Pancreas (tissue), 10 donors: ENCODE results near the gene VPS13D. TPM values are rescaled to one million over a fixed set of nuclear protein-coding genes. Genes with fewer than 3 reads are reported as not detected.
A peak's percentile ranks its signal among the peaks of the same experiment; 100 is the strongest.

ENCODE experiments used
- ATAC-seq, 4 donors: fragments of 200-7000 bp; cut with Tn5 transposase; one replicate each; pipeline versions ENCODE4 v1.8.0 to v1.9.1; 2020; ENCODE audit warnings: mild to moderate bottlenecking in 4 of 4, moderate library complexity in 4 of 4
- DNase-seq, 6 donors: peaks; one replicate each; pipeline ENCODE4 v3.0.0-alpha.2; 2020
- FAIRE-seq: peaks from 2 replicates; lab custom pipeline; 2012; peaks lifted over from hg19 to GRCh38; lab: Jason Lieb, UNC
- H3K27ac ChIP-seq, 4 donors: fragments of 200-600 bp; sonication (generic); 1 replicate in 3 of 4; 2 replicates in 1 of 4; pipeline versions ENCODE4 v1.5.0 to v1.8.0; 2020
- H3K27me3 ChIP-seq, 4 donors: fragments of 200-600 bp; one replicate each; pipeline ENCODE4 v1.8.0; 2021
- H3K36me3 ChIP-seq, 3 donors: fragments of 200-600 bp; sonication (generic) in 1 of 3; one replicate each; pipeline versions ENCODE4 v1.5.0 to v1.8.0; 2020 to 2021
- H3K4me1 ChIP-seq, 3 donors: fragments of 200-600 bp; one replicate each; pipeline ENCODE4 v1.8.0; 2021
- H3K4me3 ChIP-seq, 4 donors: fragments of 200-600 bp; sonication (generic) in 2 of 4; one replicate each; pipeline versions ENCODE4 v1.5.0 to v1.8.0; 2020 to 2021
- H3K9me3 ChIP-seq, 4 donors: fragments of 200-600 bp; one replicate each; pipeline ENCODE4 v1.8.0; 2021
- CTCF ChIP-seq, 4 donors: fragments of 200-600 bp; sonication (generic) in 3 of 4; IDR thresholded peaks; one replicate each; pipeline versions ENCODE4 v1.5.0 to v1.8.0; 2021; ENCODE audit warnings: antibody characterized with exemption in 4 of 4
- WGBS, 2 donors: extraction: QIAGEN DNeasy Blood & Tissue Kit; methylation state at CpG; one replicate each; pipeline ENCODE4 v1.1.7; 2013; 5-methylcytosine and 5-hydroxymethylcytosine counted together
- intact Hi-C, 3 donors: fragments of 100-400 bp; cut with DNase I; formaldehyde crosslinking; loops; one replicate each; pipeline versions ENCODE4 v1.11.1 to v1.14.2; 2022
- polyA plus RNA-seq, 2 donors: library from polyadenylated mRNA; stranded (reverse); fragments of 200-250 nt; gene quantifications; one replicate each; pipeline ENCODE4 v1.2.3, GENCODE V29; 2013
- total RNA-seq, 6 donors: library from RNA; stranded (reverse); fragmentation: NEBNext Ultra II Directional in 4 of 6; extraction: Animal tissue kit (Norgen Biotek cat#: 25700) in 4 of 6; gene quantifications; one replicate each; pipeline versions ENCODE4 v1.2.1 to v1.2.4, GENCODE V29; 2021 to 2023
- donor health status: healthy with polysubstance abuse.
- donor health status: DM: no; HTN: no; CAD: no; lungs with moderate emphysema.
- donor health status: DM: no; HTN: no; CAD: no.
- donor health status: control.
- donor health status: control.
- donor health status: Bipolar disorder and iron deficiency.
- donor health status: DM: yes; HTN: yes; CAD: no.
- donor health status: DM: no; HTN: no; CAD: no.
- donor health status: DM: no; HTN: no; CAD: no.
- donor health status: DM: yes; HTN: yes; CAD: no.

The VPS13D gene
- total and polyA plus RNA-seq, 8 donors: 13.7 to 39.0 (median 24.8) TPM

- H3K36me3 ChIP-seq: peaks cover 0 to 4% (median 3%) of the 10 kb centered on the region in 3 donors
- intact Hi-C loops: no loop called here
- peaks cover 30 to 73% (median 65%) of the 10 kb centered on the region in 3 donors for H3K4me1 ChIP-seq
- no peak overlapping the region for H3K4me3 ChIP-seq
- peak; percentile 65 to 82 (median 78) for ATAC-seq
- no peak for TF ChIP-seq CTCF (IDR thresholded peaks at IDR 0.05)
- peak overlapping the region in 3 of 4 donors; percentile 13 to 83 (median 42) for H3K27ac ChIP-seq
- WGBS, 2 donors: 29 to 34% methylated on average over 11 of the region's 11 CpGs
- H3K27me3 ChIP-seq: no peaks in the 10 kb centered on the region
- H3K9me3 ChIP-seq: no peaks in the 10 kb centered on the region
- peak in 3 of 6 donors; percentile 39 to 72 (median 44) for DNase-seq
- no peak for FAIRE-seq
Measured at GRCh38 chr1:12333036-12333785, 103.4 kb downstream of the VPS13D start.

GRCh38 chr1:12335815-12336214 lies 106.0 kb downstream of the VPS13D start:
- Histone ChIP-seq H3K27ac (peak overlapping the region in 3 of 4 donors; percentile 71 to 83 (median 75)), H3K4me1 (peaks cover 43 to 91% (median 86%) of the 10 kb centered on the region in 3 donors), H3K4me3 (no peak overlapping the region), H3K27me3 (no peaks in the 10 kb centered on the region), H3K36me3 (peaks cover 0 to 3% (median 0%) of the 10 kb centered on the region in 3 donors), H3K9me3 (no peaks in the 10 kb centered on the region)
- FAIRE-seq: no peak
- 65 to 71% methylated on average over 4 of the region's 4 CpGs for WGBS, 2 donors
- ATAC-seq: no peak
- no peak for DNase-seq
- TF ChIP-seq CTCF (IDR thresholded peaks at IDR 0.05): no peak
- intact Hi-C loops: no loop called here

GRCh38 chr1:12336413-12336812 lies 106.6 kb downstream of the VPS13D start:
- FAIRE-seq (no peak), DNase-seq (peak in 3 of 6 donors; percentile 32 to 67 (median 64)), ATAC-seq (peak; percentile 47 to 77 (median 64))
- 24 to 32% methylated on average over 1 of the region's 1 CpG for WGBS, 2 donors
- no peak for TF ChIP-seq CTCF (IDR thresholded peaks at IDR 0.05)
- Histone ChIP-seq H3K27me3 (no peaks in the 10 kb centered on the region), H3K27ac (peak overlapping the region in 3 of 4 donors; percentile 71 to 83 (median 75)), H3K36me3 (peaks cover 0 to 3% (median 0%) of the 10 kb centered on the region in 3 donors), H3K4me1 (peaks cover 44 to 92% (median 90%) of the 10 kb centered on the region in 3 donors), H3K4me3 (no peak overlapping the region), H3K9me3 (no peaks in the 10 kb centered on the region)
- intact Hi-C loops: no loop called here

- intact Hi-C loops: no loop called here
- WGBS, 2 donors: 61 to 73% methylated on average over 4 of the region's 4 CpGs
- peak in 2 of 4 donors; percentile 8 to 13 for ATAC-seq
- Histone ChIP-seq H3K27me3 (no peaks in the 10 kb centered on the region), H3K4me3 (no peak overlapping the region), H3K9me3 (no peaks in the 10 kb centered on the region), H3K4me1 (peaks cover 40 to 98% (median 90%) of the 10 kb centered on the region in 3 donors), H3K27ac (peak overlapping the region in 2 of 4 donors; percentile 75 to 83), H3K36me3 (peaks cover 0 to 3% (median 0%) of the 10 kb centered on the region in 3 donors)
- TF ChIP-seq CTCF (IDR thresholded peaks at IDR 0.05): no peak
- FAIRE-seq: no peak
- no peak for DNase-seq
Measured at GRCh38 chr1:12338017-12338416, 108.2 kb downstream of the VPS13D start.

GRCh38 chr1:12338823-12339222 lies 109.0 kb downstream of the VPS13D start:
- no peak overlapping the region for H3K4me3 ChIP-seq
- peaks cover 0 to 3% (median 0%) of the 10 kb centered on the region in 3 donors for H3K36me3 ChIP-seq
- H3K4me1 ChIP-seq: peaks cover 36 to 94% (median 88%) of the 10 kb centered on the region in 3 donors
- WGBS, 2 donors: 20 to 30% methylated on average over 1 of the region's 1 CpG
- no peak for FAIRE-seq
- H3K9me3 ChIP-seq: no peaks in the 10 kb centered on the region
- intact Hi-C loops: no loop called here
- ATAC-seq: no peak
- no peaks in the 10 kb centered on the region for H3K27me3 ChIP-seq
- H3K27ac ChIP-seq: peak overlapping the region in 2 of 4 donors; percentile 3 to 83
- TF ChIP-seq CTCF (IDR thresholded peaks at IDR 0.05): no peak
- DNase-seq: no peak
